Effector memory CD4-positive, alpha-beta T cell (primary cell): Measurements from ENCODE around the gene ANXA7.

Experiments
- DNase-seq, 3 donors: peaks; one replicate each; pipeline ENCODE4 v3.0.0-alpha.2; 2020
- H3K27ac ChIP-seq: 2 replicates; pipeline ENCODE4 v1.7.0; 2013; ENCODE audit warnings: mild to moderate bottlenecking, low read length, moderate library complexity; ENCODE audit not compliant: insufficient read depth, poor library complexity, severe bottlenecking
- H3K27me3 ChIP-seq: replicated peaks from 2 replicates; pipeline ENCODE4 v1.7.0; 2013; ENCODE audit warnings: mild to moderate bottlenecking, low read length; ENCODE audit not compliant: insufficient read depth, control insufficient read depth, poor library complexity, severe bottlenecking
- H3K36me3 ChIP-seq: 2 replicates; pipeline ENCODE4 v1.7.0; 2013; ENCODE audit warnings: mild to moderate bottlenecking, low read length, moderate library complexity; ENCODE audit not compliant: control insufficient read depth, insufficient read depth
- H3K4me1 ChIP-seq: 2 replicates; pipeline ENCODE4 v1.7.0; 2013; ENCODE audit warnings: low read length, mild to moderate bottlenecking; ENCODE audit not compliant: control insufficient read depth, insufficient read depth, poor library complexity, severe bottlenecking
- H3K4me3 ChIP-seq: 2 replicates; pipeline ENCODE4 v1.7.0; 2013; ENCODE audit warnings: low read length, low read depth, mild to moderate bottlenecking; ENCODE audit not compliant: insufficient read depth, poor library complexity, severe bottlenecking
- H3K9me3 ChIP-seq: 2 replicates; pipeline ENCODE4 v1.7.0; 2013; ENCODE audit warnings: mild to moderate bottlenecking, low read length, moderate library complexity; ENCODE audit not compliant: control insufficient read depth

ANXA7 gene

GRCh38 chr10:73386583-73386982 lies 27.3 kb downstream of the ANXA7 start:
- no peaks in the 10 kb centered on the region for H3K9me3 ChIP-seq
- no peaks in the 10 kb centered on the region for H3K27me3 ChIP-seq
- DNase-seq: no peak
- peaks cover 71% of the 10 kb centered on the region for H3K36me3 ChIP-seq
- H3K4me3 ChIP-seq: no peak overlapping the region
- no peak overlapping the region for H3K27ac ChIP-seq
- H3K4me1 ChIP-seq: no peaks in the 10 kb centered on the region

GRCh38 chr10:73379064-73379748 lies 34.7 kb downstream of the ANXA7 start:
- DNase-seq: no peak
- no peaks in the 10 kb centered on the region for H3K9me3 ChIP-seq
- no peaks in the 10 kb centered on the region for H3K27me3 ChIP-seq
- H3K36me3 ChIP-seq: peaks cover 75% of the 10 kb centered on the region
- H3K4me1 ChIP-seq: no peaks in the 10 kb centered on the region
- H3K4me3 ChIP-seq: no peak overlapping the region
- H3K27ac ChIP-seq: no peak overlapping the region

DNA sequence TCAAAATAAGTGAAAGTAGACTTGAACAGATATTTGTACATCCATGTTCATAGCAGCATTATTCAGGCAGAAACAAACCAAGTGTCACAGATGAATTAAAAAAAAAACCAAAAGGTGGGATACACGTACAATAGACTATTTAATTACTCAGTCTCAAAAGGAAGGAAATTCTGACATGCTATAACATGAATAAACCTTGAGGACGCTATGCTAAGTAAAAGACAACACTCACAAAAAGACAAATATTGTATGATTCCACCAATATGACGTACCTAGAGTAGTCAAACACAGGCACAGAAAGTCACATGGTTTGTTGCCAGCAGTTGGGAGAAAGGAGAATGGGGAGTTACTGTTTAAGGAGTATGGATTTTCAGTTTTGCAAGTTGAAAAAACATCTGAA lies 37.2 kb downstream of the ANXA7 start:
- H3K4me3 ChIP-seq: no peak overlapping the region
- H3K27me3 ChIP-seq: no peaks in the 10 kb centered on the region
- DNase-seq: no peak
- H3K4me1 ChIP-seq: no peaks in the 10 kb centered on the region
- H3K36me3 ChIP-seq: peaks cover 56% of the 10 kb centered on the region
- no peaks in the 10 kb centered on the region for H3K9me3 ChIP-seq
- H3K27ac ChIP-seq: no peak overlapping the region

DNA sequence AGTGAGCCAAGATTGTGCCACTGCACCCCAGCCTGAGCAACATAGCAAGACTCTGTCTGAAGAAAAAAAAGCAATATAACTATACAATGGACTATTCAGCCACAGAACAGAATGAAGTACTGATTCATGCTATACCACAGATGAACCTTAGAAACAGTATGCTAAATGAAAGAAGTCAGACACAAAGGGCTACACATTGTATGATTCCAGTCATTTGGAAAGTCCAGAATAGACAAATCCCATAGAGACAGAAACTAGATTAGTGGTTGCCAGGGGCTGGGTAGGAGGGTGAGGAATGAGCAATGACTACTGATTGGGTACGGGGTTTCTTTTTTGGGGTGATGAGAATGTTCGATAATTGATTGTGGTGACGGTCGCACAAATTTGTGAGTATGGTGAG lies 45.6 kb downstream of the ANXA7 start:
- Histone ChIP-seq H3K4me1 (no peaks in the 10 kb centered on the region), H3K36me3 (peaks cover 11% of the 10 kb centered on the region), H3K9me3 (no peaks in the 10 kb centered on the region), H3K4me3 (no peak overlapping the region), H3K27me3 (no peaks in the 10 kb centered on the region), H3K27ac (no peak overlapping the region)
- no peak for DNase-seq

GRCh38 chr10:73366381-73367298 lies 47.2 kb downstream of the ANXA7 start:
- no peak for DNase-seq

GRCh38 chr10:73364964-73365363 lies 48.9 kb downstream of the ANXA7 start:
- H3K4me1 ChIP-seq: no peaks in the 10 kb centered on the region
- no peak overlapping the region for H3K4me3 ChIP-seq
- no peak overlapping the region for H3K27ac ChIP-seq
- no peaks in the 10 kb centered on the region for H3K27me3 ChIP-seq
- no peak for DNase-seq
- H3K9me3 ChIP-seq: no peaks in the 10 kb centered on the region
- peaks cover 11% of the 10 kb centered on the region for H3K36me3 ChIP-seq

More at GRCh38 chr10:73366381-73367298, 47.2 kb downstream of the ANXA7 start:
- no peaks in the 10 kb centered on the region for H3K27me3 ChIP-seq
- H3K36me3 ChIP-seq: peaks cover 11% of the 10 kb centered on the region
- H3K9me3 ChIP-seq: no peaks in the 10 kb centered on the region
- no peaks in the 10 kb centered on the region for H3K4me1 ChIP-seq
- no peak overlapping the region for H3K27ac ChIP-seq
- H3K4me3 ChIP-seq: no peak overlapping the region

DNA sequence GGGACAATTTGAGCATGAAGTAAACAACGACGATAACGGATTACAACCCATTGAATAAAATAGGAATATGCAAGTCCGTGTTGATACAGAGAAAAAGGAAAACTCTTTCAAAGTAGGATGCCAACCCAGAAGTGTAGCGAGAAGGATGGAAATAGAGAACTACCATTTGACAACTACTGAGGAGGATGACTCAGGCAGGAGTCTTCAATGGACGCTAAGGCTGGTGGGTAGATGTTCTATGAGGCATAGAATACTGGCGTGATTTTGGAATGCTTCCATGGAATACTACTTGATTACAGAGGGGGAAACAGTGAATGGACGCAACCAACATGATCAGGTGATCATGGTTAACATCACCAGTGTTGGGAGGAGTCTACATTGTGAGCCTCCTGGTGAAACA lies 54.4 kb downstream of the ANXA7 start:
- no peak overlapping the region for H3K4me3 ChIP-seq
- no peaks in the 10 kb centered on the region for H3K9me3 ChIP-seq
- H3K36me3 ChIP-seq: no peaks in the 10 kb centered on the region
- H3K27me3 ChIP-seq: no peaks in the 10 kb centered on the region
- no peak for DNase-seq
- H3K27ac ChIP-seq: no peak overlapping the region
- peaks cover 7% of the 10 kb centered on the region for H3K4me1 ChIP-seq

- no peaks in the 10 kb centered on the region for H3K27me3 ChIP-seq
- peak; percentile 83 to 89 (median 87) for DNase-seq
These were observed 55.3 kb downstream of the ANXA7 start, which contains the start of gene CFAP70 for GRCh38 chr10:73358331-73359279. TSS of gene CFAP70 (minus strand) at chr10:73358864. CDS start at chr10:73354796, 4,068 bp downstream.

GRCh38 chr10:73357821-73358220 lies 56.0 kb downstream of the ANXA7 start:
- no peaks in the 10 kb centered on the region for H3K27me3 ChIP-seq
- no peak for DNase-seq
- H3K9me3 ChIP-seq: no peaks in the 10 kb centered on the region
- H3K4me1 ChIP-seq: peaks cover 7% of the 10 kb centered on the region
- peak overlapping the region; percentile 83 for H3K27ac ChIP-seq
- H3K4me3 ChIP-seq: peak overlapping the region; percentile 60
- no peaks in the 10 kb centered on the region for H3K36me3 ChIP-seq

More at GRCh38 chr10:73358331-73359279, 55.3 kb downstream of the ANXA7 start, which contains the start of gene CFAP70:
- H3K27ac ChIP-seq: peak within 1 kb of the TSS; percentile 83
- no peaks in the 10 kb centered on the region for H3K9me3 ChIP-seq
- H3K36me3 ChIP-seq: no peaks in the 10 kb centered on the region
- peaks cover 7% of the 10 kb centered on the region for H3K4me1 ChIP-seq
- H3K4me3 ChIP-seq: peak within 1 kb of the TSS; percentile 60
